Muscle layer of colon (tissue), 2 donors: Measurements from ENCODE around the gene AFF4.
A peak's percentile ranks its signal among the peaks of the same experiment; 100 is the strongest.
"Not testable (repeated sequence)": the region's sequence is repeated elsewhere in the genome, so short reads cannot be mapped to it uniquely, and the experiment has no call there.

Source experiments
- H3K27ac ChIP-seq: one replicate; pipeline ENCODE4 v1.7.0; 2013; ENCODE audit warnings: low read depth, mild to moderate bottlenecking, low read length, moderate library complexity
- H3K27me3 ChIP-seq, 2 donors: one replicate each; pipeline ENCODE4 v1.7.0; 2013; ENCODE audit warnings: low read length in 2 of 2, mild to moderate bottlenecking in 2 of 2; ENCODE audit not compliant: insufficient read depth in 2 of 2, control insufficient read depth in 1 of 2
- H3K36me3 ChIP-seq: one replicate; pipeline ENCODE4 v1.7.0; 2013; ENCODE audit warnings: mild to moderate bottlenecking, low read length; ENCODE audit not compliant: insufficient read depth
- H3K4me1 ChIP-seq: one replicate; pipeline ENCODE4 v1.7.0; 2013; ENCODE audit warnings: mild to moderate bottlenecking, low read length; ENCODE audit not compliant: insufficient read depth
- H3K4me3 ChIP-seq, 2 donors: one replicate each; pipeline ENCODE4 v1.7.0; 2013; ENCODE audit warnings: low read length in 2 of 2, low read depth in 1 of 2, mild to moderate bottlenecking in 1 of 2, moderate library complexity in 1 of 2
- H3K9ac ChIP-seq: one replicate; pipeline ENCODE4 v1.7.0; 2013; ENCODE audit warnings: low read length
- H3K9me3 ChIP-seq: one replicate; pipeline ENCODE4 v1.7.0; 2013; ENCODE audit warnings: mild to moderate bottlenecking, low read length
- donor health status: abdominal sarcoma.
- donor health status: Adenocarcinoma of cecum.

Gene AFF4, protein sequence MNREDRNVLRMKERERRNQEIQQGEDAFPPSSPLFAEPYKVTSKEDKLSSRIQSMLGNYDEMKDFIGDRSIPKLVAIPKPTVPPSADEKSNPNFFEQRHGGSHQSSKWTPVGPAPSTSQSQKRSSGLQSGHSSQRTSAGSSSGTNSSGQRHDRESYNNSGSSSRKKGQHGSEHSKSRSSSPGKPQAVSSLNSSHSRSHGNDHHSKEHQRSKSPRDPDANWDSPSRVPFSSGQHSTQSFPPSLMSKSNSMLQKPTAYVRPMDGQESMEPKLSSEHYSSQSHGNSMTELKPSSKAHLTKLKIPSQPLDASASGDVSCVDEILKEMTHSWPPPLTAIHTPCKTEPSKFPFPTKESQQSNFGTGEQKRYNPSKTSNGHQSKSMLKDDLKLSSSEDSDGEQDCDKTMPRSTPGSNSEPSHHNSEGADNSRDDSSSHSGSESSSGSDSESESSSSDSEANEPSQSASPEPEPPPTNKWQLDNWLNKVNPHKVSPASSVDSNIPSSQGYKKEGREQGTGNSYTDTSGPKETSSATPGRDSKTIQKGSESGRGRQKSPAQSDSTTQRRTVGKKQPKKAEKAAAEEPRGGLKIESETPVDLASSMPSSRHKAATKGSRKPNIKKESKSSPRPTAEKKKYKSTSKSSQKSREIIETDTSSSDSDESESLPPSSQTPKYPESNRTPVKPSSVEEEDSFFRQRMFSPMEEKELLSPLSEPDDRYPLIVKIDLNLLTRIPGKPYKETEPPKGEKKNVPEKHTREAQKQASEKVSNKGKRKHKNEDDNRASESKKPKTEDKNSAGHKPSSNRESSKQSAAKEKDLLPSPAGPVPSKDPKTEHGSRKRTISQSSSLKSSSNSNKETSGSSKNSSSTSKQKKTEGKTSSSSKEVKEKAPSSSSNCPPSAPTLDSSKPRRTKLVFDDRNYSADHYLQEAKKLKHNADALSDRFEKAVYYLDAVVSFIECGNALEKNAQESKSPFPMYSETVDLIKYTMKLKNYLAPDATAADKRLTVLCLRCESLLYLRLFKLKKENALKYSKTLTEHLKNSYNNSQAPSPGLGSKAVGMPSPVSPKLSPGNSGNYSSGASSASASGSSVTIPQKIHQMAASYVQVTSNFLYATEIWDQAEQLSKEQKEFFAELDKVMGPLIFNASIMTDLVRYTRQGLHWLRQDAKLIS

DNA sequence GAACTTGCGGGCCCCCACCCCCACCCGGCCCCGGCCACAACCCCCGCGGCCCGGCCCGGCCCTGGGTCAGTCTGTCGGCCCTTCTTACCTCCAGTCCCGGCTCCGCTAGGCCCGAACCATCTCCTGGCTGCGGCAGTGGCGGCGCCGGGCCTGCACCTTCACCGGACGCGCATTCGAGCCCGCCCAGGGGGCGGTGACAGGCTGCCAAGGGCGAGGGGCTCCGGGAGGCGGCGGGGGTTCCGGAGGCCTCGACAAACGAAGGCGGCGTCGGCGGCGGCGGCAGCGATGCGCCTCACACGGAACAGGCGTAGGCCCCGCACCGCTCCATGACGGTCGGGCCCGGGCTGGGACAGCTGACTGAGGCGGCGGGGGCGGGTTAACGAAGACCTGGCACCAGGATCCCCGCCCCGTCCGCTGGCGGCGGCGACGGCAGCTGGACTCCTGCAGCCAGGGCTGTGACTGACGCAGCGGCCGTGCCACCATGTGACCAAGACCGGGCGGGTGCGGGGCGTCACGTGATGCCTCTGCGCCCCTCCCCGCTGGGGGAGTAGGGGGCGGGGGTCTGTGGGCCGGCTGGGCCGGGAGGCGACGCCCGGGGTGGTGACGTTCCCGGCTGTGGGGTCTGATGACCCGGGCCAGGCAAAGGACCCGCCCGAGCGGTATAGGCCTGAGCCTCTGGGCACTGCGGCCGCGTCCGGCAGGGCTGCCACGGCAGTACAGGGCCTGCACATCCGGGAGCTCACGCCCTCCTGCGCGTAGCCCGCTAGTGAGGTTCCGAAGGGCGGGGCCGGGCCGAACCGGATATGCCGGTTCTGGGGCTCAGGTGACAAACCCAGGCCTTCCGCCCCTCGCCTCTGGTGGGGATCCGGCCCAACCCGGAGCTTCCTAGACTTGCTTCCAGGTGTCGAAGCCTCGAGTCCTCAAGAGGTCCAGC, at the start of gene AFF4:
Gene AFF4, minus strand, starts transcription at position 464 of the 934 bp plus-strand sequence. CDS start 26,445 bp downstream, outside the sequence.
- peak within 1 kb of the TSS; percentile 65 to 99 for H3K4me3 ChIP-seq
- H3K9ac ChIP-seq: peak within 1 kb of the TSS; percentile 89
- H3K27me3 ChIP-seq: no peaks in the 10 kb centered on the region
- peaks cover 26% of the 10 kb centered on the region for H3K4me1 ChIP-seq
- H3K27ac ChIP-seq: peak within 1 kb of the TSS; percentile 100
- H3K36me3 ChIP-seq: no peaks in the 10 kb centered on the region
- no peaks in the 10 kb centered on the region for H3K9me3 ChIP-seq

DNA sequence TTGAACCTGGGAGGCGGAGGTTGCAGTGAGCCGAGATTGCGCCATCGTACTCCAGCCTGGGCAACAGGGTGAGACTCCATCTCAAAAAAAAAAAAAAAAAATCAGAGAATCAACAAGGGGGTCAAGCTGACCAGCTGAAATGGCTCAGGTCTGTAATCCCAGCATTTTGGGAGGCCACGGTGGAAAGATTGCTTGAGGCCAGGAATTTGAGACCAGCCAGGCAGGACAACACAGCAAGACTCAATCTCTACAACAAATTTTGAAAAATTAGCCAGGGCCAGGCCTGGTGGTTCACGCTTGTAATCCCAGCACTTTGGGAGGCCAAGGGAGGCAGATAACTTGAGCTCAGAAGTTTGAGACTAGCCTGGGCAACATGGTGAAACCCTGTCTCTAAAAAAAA, 45.0 kb upstream of the AFF4 start:
- not testable (repeated sequence) for H3K36me3 ChIP-seq, H3K9ac ChIP-seq, H3K9me3 ChIP-seq, H3K4me3 ChIP-seq, H3K27me3 ChIP-seq, H3K27ac ChIP-seq, H3K4me1 ChIP-seq

DNA sequence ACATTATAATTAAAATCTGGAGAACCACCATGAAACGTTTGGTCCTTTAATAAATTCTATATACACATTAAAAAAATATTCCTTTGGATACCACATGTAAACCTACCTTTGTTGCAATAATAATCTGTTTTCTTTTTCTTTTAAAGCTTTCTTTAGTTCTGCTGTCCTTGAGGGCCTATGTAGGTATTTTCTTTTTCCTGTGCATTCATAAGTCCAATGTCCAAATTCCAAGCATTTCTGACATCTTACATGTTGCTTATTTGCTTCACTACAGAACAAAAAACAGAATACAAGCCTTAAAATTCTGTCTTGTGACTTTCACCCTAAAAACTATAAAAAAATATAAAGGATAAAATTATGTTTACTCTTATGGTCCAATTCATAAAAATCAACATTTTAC, 43.2 kb upstream of the AFF4 start:
- Histone ChIP-seq H3K9ac (no peak overlapping the region), H3K36me3 (no peaks in the 10 kb centered on the region), H3K9me3 (no peaks in the 10 kb centered on the region), H3K4me3 (no peak overlapping the region), H3K27ac (no peak overlapping the region), H3K27me3 (no peaks in the 10 kb centered on the region), H3K4me1 (no peaks in the 10 kb centered on the region)

DNA sequence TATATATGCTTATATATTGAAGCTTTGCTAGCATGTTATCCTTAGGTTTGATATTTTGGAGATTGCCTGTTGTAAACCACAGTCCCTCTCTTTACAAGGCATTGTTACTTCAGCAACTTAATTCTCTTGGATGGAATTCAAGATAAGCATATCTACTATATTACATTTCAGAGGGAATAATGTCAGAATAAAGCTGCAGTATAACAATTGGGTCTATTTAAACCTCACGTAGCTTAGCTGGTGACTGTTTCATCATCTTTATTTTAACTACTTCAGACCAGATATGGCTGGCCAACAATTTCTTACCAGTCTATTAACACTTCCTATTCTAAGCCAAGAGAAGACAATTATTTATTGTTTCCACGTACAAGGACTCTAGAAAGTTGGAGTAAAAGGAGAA, 35.8 kb upstream of the AFF4 start:
- H3K4me3 ChIP-seq: no peak overlapping the region
- H3K4me1 ChIP-seq: no peaks in the 10 kb centered on the region
- H3K36me3 ChIP-seq: no peaks in the 10 kb centered on the region
- no peak overlapping the region for H3K9ac ChIP-seq
- no peaks in the 10 kb centered on the region for H3K9me3 ChIP-seq
- H3K27me3 ChIP-seq: no peaks in the 10 kb centered on the region
- H3K27ac ChIP-seq: no peak overlapping the region

DNA sequence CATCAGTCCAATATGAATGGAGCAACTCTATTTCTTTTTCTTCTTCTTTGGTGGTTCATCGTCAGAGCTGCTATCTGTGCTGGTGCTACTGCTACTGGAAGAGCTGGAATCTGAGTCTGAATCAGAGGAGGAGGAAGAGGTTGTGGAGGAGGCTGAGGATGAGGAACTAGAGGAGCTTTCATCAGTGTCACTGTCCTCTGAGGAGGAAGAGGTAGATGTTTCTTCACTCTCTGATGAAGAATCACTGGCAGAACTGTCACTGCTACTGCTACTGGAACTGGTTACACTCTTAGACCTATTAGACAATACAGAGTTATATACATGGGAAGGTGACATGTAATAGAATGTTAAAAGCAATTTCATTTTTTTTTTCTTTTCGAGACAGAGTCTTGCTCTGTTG, 35.1 kb upstream of the AFF4 start:
- no peak overlapping the region for H3K4me3 ChIP-seq
- H3K27ac ChIP-seq: no peak overlapping the region
- no peaks in the 10 kb centered on the region for H3K36me3 ChIP-seq
- no peaks in the 10 kb centered on the region for H3K9me3 ChIP-seq
- H3K9ac ChIP-seq: no peak overlapping the region
- no peaks in the 10 kb centered on the region for H3K4me1 ChIP-seq
- H3K27me3 ChIP-seq: no peaks in the 10 kb centered on the region

DNA sequence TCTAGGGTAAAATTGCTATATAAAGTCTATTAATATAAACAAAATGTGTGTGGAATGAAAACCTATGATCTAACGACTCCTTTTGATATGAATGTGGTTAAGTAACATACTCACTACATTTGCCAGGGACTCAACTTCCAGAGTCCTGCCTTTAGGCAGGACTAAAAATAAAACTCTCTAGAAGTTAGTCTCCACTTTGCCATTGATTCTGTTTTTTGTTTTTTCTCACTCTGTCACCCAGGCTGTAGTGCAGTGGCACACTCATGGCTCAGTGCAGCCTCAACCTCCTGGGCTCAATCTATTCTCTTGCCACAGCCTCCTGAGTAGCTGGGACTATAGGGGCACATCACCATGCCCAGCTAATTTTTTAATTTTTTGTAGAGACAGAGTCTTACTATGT, 32.9 kb upstream of the AFF4 start:
- no peak overlapping the region for H3K9ac ChIP-seq
- H3K4me3 ChIP-seq: no peak overlapping the region
- no peaks in the 10 kb centered on the region for H3K9me3 ChIP-seq
- no peaks in the 10 kb centered on the region for H3K36me3 ChIP-seq
- no peaks in the 10 kb centered on the region for H3K27me3 ChIP-seq
- H3K4me1 ChIP-seq: no peaks in the 10 kb centered on the region
- H3K27ac ChIP-seq: no peak overlapping the region

DNA sequence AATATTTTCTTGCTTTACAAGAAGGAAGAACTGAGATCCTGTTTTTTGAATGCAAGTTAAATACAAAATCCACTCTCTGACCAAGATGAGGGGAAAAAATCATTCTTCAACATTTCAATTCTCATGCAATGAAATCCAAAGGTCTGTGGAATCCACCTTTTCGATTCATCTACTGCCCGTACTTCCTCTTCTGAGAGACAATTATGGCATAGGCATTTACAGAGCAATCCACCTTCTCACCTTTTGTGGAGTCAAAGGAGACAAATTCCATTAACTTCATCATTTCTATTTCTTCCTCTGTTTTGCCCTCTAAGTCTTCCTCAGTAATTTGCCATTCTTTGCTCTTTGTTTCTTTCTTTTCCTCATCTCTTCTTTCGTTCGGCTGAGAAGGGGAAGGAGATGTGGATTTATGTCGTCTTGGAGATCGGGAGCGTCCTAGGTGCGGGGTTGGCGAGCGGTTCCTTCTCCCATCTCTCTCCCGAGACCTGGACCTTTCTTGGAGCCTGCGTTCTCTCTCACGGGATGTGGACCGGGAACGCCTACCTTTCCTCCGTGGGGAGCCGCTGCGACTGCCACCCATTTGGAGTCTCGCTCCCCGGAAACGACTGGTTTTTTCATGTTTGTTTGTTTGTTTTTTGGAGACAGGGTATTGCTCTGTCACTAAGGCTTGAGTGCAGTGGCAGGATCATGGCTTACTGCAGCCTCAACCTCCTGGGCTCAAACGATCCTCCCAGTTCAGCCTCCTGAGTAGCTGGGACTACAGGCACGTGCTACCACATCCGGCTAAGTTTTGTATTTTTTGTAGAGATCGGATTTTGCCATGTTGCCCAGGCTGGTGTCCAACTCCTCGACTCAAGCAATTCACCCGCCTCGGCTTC, 24.3 kb upstream of the AFF4 start:
- Histone ChIP-seq H3K9ac (no peak overlapping the region), H3K27ac (no peak overlapping the region)

DNA sequence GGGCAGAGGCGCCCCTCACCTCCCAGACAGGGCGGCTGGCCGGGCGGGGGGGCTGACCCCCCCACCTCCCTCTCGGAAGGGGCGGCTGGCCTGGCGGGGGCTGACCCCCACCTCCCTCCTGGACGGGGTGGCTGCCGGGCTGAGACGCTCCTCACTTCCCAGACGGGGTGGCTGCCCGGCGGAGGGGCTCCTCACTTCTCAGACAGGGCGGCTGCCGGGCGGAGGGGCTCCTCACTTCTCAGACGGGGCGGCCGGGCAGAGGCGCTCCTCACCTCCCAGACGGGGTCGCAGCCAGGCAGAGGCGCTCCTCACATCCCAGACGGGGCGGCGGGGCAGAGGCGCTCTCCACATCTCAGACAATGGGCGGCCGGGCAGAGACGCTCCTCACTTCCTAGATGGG, 19.5 kb upstream of the AFF4 start:
- not testable (repeated sequence) for H3K27ac ChIP-seq, H3K4me1 ChIP-seq, H3K4me3 ChIP-seq, H3K36me3 ChIP-seq, H3K9ac ChIP-seq, H3K9me3 ChIP-seq, H3K27me3 ChIP-seq

More for the DNA sequence above, 24.3 kb upstream of the AFF4 start:
- no peaks in the 10 kb centered on the region for H3K4me1 ChIP-seq
- H3K27me3 ChIP-seq: no peaks in the 10 kb centered on the region
- no peaks in the 10 kb centered on the region for H3K36me3 ChIP-seq
- no peaks in the 10 kb centered on the region for H3K9me3 ChIP-seq
- no peak overlapping the region for H3K4me3 ChIP-seq

DNA sequence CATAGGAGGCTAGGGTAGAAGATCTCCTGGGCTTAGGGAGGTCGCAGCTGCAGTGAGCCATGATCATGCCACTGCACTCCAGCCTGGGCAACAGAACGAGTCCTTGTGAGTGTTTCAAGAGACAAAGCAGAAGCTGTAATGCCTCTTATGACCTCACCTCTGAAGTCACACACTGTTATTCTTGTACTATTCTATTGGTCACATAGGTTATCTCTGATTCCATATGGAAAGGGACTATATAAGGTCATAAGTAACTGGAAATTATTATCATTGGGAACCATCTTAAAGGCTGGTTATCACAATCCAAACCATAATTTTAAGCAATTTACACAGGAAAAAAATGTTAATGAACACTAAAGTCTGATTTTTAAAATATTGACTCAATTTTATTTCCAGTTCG, 17.9 kb upstream of the AFF4 start:
- H3K27me3 ChIP-seq: no peaks in the 10 kb centered on the region
- no peaks in the 10 kb centered on the region for H3K4me1 ChIP-seq
- no peak overlapping the region for H3K9ac ChIP-seq
- no peaks in the 10 kb centered on the region for H3K36me3 ChIP-seq
- H3K4me3 ChIP-seq: no peak overlapping the region
- no peak overlapping the region for H3K27ac ChIP-seq
- H3K9me3 ChIP-seq: no peaks in the 10 kb centered on the region

DNA sequence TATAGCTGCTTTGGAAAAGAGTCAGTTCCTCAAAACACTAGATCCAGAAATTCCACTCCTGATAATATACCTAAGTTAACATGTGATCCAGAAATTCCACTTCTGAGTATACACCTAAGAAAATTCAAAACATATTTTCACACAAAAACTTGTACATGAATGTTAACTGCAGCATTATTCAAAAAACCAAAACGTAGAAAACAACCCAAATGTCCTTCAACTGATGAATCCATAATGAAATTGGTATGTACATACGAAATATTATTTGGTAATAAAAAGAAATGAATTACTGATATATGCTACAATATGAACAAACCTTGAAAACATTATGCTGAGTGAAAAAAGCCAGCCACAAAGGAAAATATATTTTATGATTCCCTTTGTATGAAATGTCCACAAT, 16.5 kb upstream of the AFF4 start:
- H3K9ac ChIP-seq: no peak overlapping the region
- no peaks in the 10 kb centered on the region for H3K36me3 ChIP-seq
- no peak overlapping the region for H3K4me3 ChIP-seq

More for the DNA sequence above, 16.5 kb upstream of the AFF4 start:
- H3K27ac ChIP-seq: no peak overlapping the region
- no peaks in the 10 kb centered on the region for H3K4me1 ChIP-seq
- H3K9me3 ChIP-seq: no peaks in the 10 kb centered on the region
- no peaks in the 10 kb centered on the region for H3K27me3 ChIP-seq
